ENCODE data around the gene AP5Z1.

Gene AP5Z1

GRCh38 chr7:4763091-4763793 lies 12.2 kb upstream of the AP5Z1 start:
- DNase-seq = peak in 1 of 10 donors; percentile 63
- intact Hi-C loops (cut with DNase I) = no loop called here

DNA sequence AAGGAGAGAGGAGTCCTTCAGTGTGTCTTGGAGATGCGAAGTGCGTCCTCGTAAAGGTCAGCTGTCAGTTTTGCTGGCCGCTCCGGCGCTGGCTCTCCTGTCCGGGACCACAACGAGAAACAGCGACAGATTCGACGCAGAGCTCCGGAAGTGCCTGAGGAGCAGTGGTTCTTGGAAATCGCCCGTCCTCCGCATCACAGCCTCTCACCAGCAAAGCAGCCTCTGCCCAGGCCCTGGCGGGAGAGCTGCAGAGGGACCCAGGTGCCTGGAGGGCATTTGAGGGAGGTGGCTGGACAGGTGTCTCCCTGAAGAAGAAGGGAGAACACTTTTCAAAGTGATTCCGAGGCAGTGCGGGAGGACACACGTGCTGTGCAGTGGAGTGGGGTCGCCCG lies 11.6 kb upstream of the AP5Z1 start:
- peak in 1 of 10 donors; percentile 54 for DNase-seq
- intact Hi-C loops (cut with DNase I) = no loop called here

- intact Hi-C loops (cut with DNase I) = no loop called here
- DNase-seq = peak in 2 of 10 donors; percentile 61 to 79
Measured at GRCh38 chr7:4764402-4765007, 10.9 kb upstream of the AP5Z1 start.

DNA sequence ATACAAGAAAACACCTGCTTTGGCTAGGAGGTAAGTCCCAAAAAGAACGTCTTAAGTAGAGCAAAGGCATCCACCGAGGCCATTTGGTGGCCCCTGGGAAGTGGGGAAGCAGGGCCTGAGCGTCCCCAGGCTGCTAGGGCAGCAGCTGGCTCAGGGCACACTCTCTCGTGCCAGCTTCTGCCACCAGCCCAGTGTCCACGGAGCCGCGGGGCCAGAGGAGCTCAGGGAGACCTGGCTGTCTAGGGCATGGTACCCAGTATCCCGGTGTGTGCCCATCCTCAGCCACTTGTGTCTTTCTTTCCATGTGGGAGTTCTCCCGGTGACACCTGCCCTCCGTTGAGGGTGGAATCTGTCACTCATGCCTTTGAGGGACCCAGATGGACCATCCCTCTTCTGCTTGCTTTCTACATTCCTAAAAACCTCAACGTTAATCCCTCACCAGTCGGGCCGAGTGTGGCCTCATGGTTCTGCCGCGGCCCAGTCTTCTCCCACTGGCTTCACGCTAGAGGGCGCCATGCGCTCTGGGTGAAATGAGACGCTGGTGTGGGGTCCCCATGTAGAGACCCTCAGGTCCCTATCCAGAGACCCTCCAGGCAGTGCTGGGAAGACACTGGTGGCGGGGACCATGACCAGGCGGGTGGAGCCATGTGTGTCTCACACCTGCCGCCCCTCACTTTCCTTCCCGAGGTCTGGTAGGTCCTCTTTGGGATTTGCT lies 9.5 kb upstream of the AP5Z1 start:
- DNase-seq = peak in 2 of 10 donors; percentile 64 to 79
- intact Hi-C loops (cut with DNase I) = no loop called here

GRCh38 chr7:4766666-4767519 lies 8.5 kb upstream of the AP5Z1 start:
- intact Hi-C loops (cut with DNase I) = no loop called here
- DNase-seq = peak in 1 of 10 donors; percentile 32

GRCh38 chr7:4768597-4769569 lies 6.5 kb upstream of the AP5Z1 start:
- peak in 1 of 10 donors; percentile 43 for DNase-seq
- intact Hi-C loops (cut with DNase I) = no loop called here

GRCh38 chr7:4769761-4770160 lies 5.7 kb upstream of the AP5Z1 start:
- peak in 1 of 10 donors; percentile 25 for DNase-seq
- intact Hi-C loops (cut with DNase I) = loop anchor here (10.0 kb wide), 1 partner anchor 1465 kb away; the partner anchor contains the start of gene SDK1

- intact Hi-C loops (cut with DNase I) = loop anchor here (10.0 kb wide), 1 partner anchor 1466 kb away; the partner anchor contains the start of gene SDK1
- DNase-seq = peak in 1 of 10 donors; percentile 26
Measured at GRCh38 chr7:4770886-4771285, 4.5 kb upstream of the AP5Z1 start.

GRCh38 chr7:4771737-4772136 lies 3.7 kb upstream of the AP5Z1 start:
- intact Hi-C loops (cut with DNase I) = loop anchor here (10.0 kb wide), 1 partner anchor 1467 kb away; the partner anchor contains the start of gene SDK1
- peak in 1 of 10 donors; percentile 60 for DNase-seq

DNA sequence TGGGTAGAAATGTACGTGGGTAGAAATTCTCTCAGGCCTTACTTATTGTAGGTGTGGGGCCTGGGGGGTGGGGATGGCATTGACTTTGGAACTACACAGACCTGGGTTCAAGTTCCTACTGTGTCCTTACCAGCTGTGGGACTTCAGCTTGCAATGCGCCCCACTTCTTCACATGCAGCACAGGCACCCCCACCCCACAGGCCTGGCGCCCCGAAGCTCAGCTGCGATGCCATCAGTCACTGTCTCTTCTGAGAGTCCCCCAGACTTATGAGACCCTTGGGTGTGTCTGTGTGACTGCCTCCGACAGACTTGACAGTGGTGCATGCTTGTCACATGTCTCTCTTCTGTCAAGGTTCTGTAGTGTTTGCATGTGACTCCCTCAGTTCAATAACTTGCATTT lies 3.1 kb upstream of the AP5Z1 start:
- intact Hi-C loops (cut with DNase I) = loop anchor here (10.0 kb wide), 1 partner anchor 1468 kb away; the partner anchor contains the start of gene SDK1
- peak in 1 of 10 donors; percentile 49 for DNase-seq

DNA sequence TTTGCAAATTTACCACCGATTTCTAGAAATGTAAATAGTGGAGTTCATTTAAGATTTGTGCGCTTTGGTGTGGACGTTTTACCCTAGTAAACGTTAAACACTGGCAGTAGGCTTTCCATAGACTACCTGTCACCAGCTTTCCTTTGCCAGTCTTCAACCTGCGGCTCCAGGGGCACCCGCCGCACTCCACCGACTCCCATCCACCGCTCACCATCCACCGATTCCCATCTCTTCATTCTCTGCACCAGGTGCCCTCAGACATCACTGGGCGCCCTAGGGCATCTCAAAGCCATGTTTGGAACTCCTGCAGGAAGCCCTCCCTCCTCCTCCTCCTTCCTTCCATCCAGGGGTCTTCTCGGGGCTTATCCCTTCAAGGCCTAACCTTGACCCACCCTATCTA lies 1.4 kb upstream of the AP5Z1 start:
- peak in 1 of 10 donors; percentile 23 for DNase-seq
- intact Hi-C loops (cut with DNase I) = loop anchor here (10.0 kb wide), 1 partner anchor 1469 kb away; the partner anchor contains the start of gene SDK1

- DNase-seq = peak in 2 of 10 donors; percentile 69 to 88
- intact Hi-C loops (cut with DNase I) = loop anchor here (1.0 to 10.0 kb wide), 2 partner anchors 133 to 1470 kb away; partner anchors contain the start of gene SDK1
Measured at GRCh38 chr7:4774658-4775249, 669 bp upstream of the AP5Z1 start.

- intact Hi-C loops (cut with DNase I) = loop anchor here (1.0 to 10.0 kb wide), 2 partner anchors 135 to 1471 kb away; partner anchors contain the start of gene SDK1
- DNase-seq = peak in 1 of 10 donors; percentile 43
Measured at GRCh38 chr7:4775848-4776623, 613 bp downstream of the AP5Z1 start.

- no peak for DNase-seq
- intact Hi-C loops (cut with DNase I) = loop anchor here (10.0 kb wide), 1 partner anchor 1474 kb away; the partner anchor contains the start of gene SDK1
Measured at GRCh38 chr7:4779118-4779517, 3.7 kb downstream of the AP5Z1 start.

DNA sequence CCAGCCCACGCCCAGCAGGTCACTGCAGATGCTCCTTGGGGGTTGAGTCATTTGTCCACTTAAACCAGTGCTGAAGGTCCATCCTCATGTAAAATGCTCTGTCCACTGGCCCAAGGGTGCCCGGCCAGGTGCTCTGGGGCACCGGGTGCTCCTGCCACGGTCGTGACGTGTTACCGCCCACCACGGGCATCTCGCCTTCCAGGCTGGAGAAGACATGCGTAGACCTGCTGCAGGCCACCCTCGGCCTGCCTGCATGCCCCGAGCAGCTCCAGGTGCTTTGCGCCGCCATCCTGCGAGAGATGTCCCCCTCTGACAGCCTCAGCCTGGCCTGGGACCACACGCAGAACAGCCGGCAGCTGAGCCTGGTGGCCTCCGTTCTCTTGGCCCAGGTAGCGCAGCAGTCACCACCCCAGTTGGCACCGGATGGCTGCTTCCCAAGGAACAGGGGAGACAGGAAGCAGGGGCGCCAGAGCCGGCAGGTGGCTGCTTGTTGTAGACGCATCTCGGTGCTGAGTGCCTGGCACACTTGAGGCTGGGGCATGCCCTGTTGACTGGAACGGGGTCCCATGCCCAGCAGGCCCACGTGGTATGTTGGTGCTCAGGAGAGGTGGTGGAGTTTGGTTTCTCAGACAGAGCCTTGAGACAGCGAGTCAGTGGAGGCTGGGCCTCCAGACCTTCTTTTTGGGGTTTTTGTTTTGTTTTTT lies 6.1 kb downstream of the AP5Z1 start:
- intact Hi-C loops (cut with DNase I) = no loop called here
- DNase-seq = no peak

DNA sequence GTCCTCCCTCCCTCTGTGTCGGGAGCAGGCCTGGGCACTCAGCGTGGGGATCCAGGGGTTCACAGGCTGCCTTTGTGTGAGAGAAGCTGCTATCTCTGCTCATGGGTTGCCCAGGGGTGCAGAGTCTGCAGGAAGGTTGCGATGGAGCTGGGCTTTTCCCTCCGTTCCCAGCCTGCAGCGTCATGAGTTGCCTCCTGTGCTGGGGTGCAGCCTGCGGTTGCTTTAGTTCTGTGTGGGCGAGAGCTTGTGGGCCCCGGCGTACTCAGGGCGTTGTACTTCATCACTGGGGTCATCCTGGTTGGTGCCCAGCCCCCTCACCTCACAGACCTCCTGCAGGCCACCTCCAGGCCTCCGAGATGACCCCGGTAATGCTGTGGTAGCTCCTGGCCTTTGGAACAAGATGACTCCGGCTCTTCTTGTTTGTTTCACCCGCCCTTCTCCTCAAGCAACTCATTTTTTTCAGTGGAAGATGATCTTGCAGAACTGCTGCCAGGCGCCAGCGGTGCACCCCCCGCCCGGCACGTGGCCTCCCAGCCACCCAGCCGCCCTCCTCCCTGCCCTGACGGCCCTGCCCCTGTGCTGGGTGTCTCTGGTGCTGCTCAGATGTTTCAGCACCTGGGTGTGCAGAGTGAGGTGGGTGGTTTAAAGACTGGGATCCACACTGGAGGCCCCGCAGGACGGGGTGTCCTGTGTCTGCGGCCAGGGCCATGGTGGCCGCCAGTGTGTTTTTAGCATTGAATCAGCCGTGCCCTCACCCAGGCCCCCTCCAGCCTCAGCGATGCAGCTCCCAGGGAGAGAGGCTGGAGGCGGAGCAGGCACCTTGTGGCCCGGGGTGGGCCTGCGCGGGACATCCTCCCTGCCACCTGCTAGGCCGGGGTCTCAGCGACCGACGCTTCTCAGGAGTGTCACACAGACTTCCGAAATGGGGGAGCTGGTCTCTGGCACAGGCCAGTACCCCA lies 7.2 kb downstream of the AP5Z1 start:
- no peak for DNase-seq
- intact Hi-C loops (cut with DNase I) = no loop called here

Data from posterior cingulate gyrus (tissue), 11 donors.